Panc1 (cell line): ENCODE data around the gene ERF.

Experiments
- CTCF ChIP-seq: fragments of 450-650 bp; IDR thresholded peaks from 2 replicates; pipeline ENCODE4 v1.5.1; 2017; ENCODE audit warnings: mild to moderate bottlenecking
- POLR2AphosphoS5 ChIP-seq: IDR thresholded peaks from 2 replicates; pipeline ENCODE4 v1.6.1; 2012; ENCODE audit warnings: mild to moderate bottlenecking, low read depth, low read length, moderate library complexity

GRCh38 chr19:42293540-42293939 lies 38.6 kb upstream of the ERF start:
- TF ChIP-seq CTCF (peak; percentile 26), POLR2AphosphoS5 (no peak)
